HEK293 (cell line): ENCODE measurements around the gene NDUFS7.

ENCODE experiments used
- TCF7L2 ChIP-seq: IDR thresholded peaks from 2 replicates; pipeline ENCODE4 v1.6.1; 2011; ENCODE audit warnings: low read depth, mild to moderate bottlenecking, inconsistent platforms, low read length, moderate library complexity, borderline replicate concordance
- ZBTB11 ChIP-seq: fragments of 450-650 bp; formaldehyde crosslinking; conservative IDR thresholded peaks from 2 replicates; pipeline ENCODE4 v1.5.1; 2016; ENCODE audit warnings: low read depth, missing biosample characterization, missing genetic modification characterization
- ZNF274 ChIP-seq, 2 experiments: fragments of 200-500 bp in 1 of 2; fragments of 450-650 bp in 1 of 2; sonication (Bioruptor generic) in 1 of 2; formaldehyde crosslinking in 1 of 2; IDR thresholded peaks; 2 replicates each; pipeline versions ENCODE4 v1.5.1 to v1.6.1; 2014 to 2016; ENCODE audit warnings: borderline replicate concordance in 1 of 2, inconsistent platforms in 1 of 2, low read length in 1 of 2, missing biosample characterization in 1 of 2, missing genetic modification characterization in 1 of 2
- ZNF707 ChIP-seq: fragments of 450-650 bp; formaldehyde crosslinking; IDR thresholded peaks from 2 replicates; pipeline ENCODE4 v1.5.1; 2016; ENCODE audit warnings: missing biosample characterization, missing genetic modification characterization
- ZNF843 ChIP-seq: fragments of 450-650 bp; formaldehyde crosslinking; IDR thresholded peaks from 2 replicates; pipeline ENCODE4 v1.5.1; 2016; ENCODE audit warnings: missing biosample characterization, missing genetic modification characterization
- TF ChIP-seq, protein P1 (sequence below): fragments of 450-650 bp; formaldehyde crosslinking; IDR thresholded peaks from 2 replicates; pipeline ENCODE4 v1.5.1; 2016; ENCODE audit warnings: missing biosample characterization, missing genetic modification characterization

DNA sequence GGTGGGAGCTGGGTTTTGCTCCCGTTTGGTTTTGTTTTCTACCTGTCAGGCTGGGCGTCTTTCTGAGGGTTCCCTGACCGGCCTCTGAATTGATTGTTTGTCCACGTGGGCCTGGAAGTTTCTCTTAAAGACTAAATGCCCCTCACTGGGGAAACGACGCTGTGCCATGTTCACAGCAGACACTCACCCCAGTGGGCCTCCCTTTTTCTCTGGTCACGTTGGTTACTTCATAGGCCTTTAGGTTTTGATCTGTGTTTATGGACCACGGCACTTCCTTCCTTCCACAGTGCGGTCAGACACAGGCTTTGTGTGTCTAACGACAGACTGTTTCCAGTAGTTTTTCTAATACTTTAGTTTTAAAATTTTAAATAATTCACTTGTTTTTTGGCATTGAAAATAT, 20.1 kb upstream of the NDUFS7 start:
- TF ChIP-seq TCF7L2, result no peak
- no peak for TF ChIP-seq ZBTB11 (tag by site-specific recombination)
- TF ChIP-seq, protein P1, sequence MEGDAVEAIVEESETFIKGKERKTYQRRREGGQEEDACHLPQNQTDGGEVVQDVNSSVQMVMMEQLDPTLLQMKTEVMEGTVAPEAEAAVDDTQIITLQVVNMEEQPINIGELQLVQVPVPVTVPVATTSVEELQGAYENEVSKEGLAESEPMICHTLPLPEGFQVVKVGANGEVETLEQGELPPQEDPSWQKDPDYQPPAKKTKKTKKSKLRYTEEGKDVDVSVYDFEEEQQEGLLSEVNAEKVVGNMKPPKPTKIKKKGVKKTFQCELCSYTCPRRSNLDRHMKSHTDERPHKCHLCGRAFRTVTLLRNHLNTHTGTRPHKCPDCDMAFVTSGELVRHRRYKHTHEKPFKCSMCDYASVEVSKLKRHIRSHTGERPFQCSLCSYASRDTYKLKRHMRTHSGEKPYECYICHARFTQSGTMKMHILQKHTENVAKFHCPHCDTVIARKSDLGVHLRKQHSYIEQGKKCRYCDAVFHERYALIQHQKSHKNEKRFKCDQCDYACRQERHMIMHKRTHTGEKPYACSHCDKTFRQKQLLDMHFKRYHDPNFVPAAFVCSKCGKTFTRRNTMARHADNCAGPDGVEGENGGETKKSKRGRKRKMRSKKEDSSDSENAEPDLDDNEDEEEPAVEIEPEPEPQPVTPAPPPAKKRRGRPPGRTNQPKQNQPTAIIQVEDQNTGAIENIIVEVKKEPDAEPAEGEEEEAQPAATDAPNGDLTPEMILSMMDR (tag by site-specific recombination), result no peak
- no peak for TF ChIP-seq ZNF274 (IDR thresholded peaks at IDR 0.05; ENCODE audit: low read length)
- TF ChIP-seq ZNF274 (tag by site-specific recombination; IDR thresholded peaks at IDR 0.05; ENCODE audit: borderline replicate concordance), result no peak
- no peak for TF ChIP-seq ZNF843 (tag by site-specific recombination)
- TF ChIP-seq ZNF707 (tag by site-specific recombination), result no peak
